Right lobe of liver (tissue), 6 donors: ENCODE measurements around the gene CFAP52. TPM values are rescaled to one million over a fixed set of nuclear protein-coding genes. Genes with fewer than 3 reads are reported as not detected.

Source experiments
- ATAC-seq, 4 donors: fragments of 200-7000 bp; cut with Tn5 transposase; one replicate each; pipeline ENCODE4 v1.9.1; 2020; ENCODE audit warnings: mild to moderate bottlenecking in 4 of 4, moderate library complexity in 4 of 4
- DNase-seq, 3 donors: peaks; one replicate each; pipeline ENCODE4 v3.0.0-alpha.2; 2020
- H3K27ac ChIP-seq, 3 donors: fragments of 200-600 bp; one replicate each; pipeline ENCODE4 v1.8.0; 2022
- H3K27me3 ChIP-seq, 2 donors: fragments of 200-600 bp; one replicate each; pipeline ENCODE4 v1.8.0; 2022
- H3K36me3 ChIP-seq, 4 donors: fragments of 200-600 bp; sonication (generic) in 1 of 4; one replicate each; pipeline versions ENCODE4 v1.5.1 to v1.8.0; 2017 to 2022; ENCODE audit warnings: control low read depth in 1 of 4
- H3K4me1 ChIP-seq, 4 donors: fragments of 200-600 bp; sonication (generic) in 1 of 4; one replicate each; pipeline versions ENCODE4 v1.5.1 to v1.8.0; 2017 to 2022; ENCODE audit warnings: control low read depth in 1 of 4
- H3K4me3 ChIP-seq, 3 donors: fragments of 200-600 bp; one replicate each; pipeline ENCODE4 v1.8.0; 2022
- H3K9me3 ChIP-seq, 4 donors: fragments of 200-600 bp; sonication (generic) in 1 of 4; one replicate each; pipeline versions ENCODE4 v1.5.1 to v1.8.0; 2017 to 2022; ENCODE audit warnings: control low read depth in 1 of 4
- POLR2A ChIP-seq: fragments of 450-650 bp; IDR thresholded peaks from one replicate; pipeline ENCODE4 v1.6.1; 2017; ENCODE audit warnings: antibody characterized with exemption, mild to moderate bottlenecking
- WGBS: methylation state at CpG from one replicate; pipeline ENCODE4 v1.1.6; 2018; ENCODE audit warnings: low coverage, low lambda C conversion rate; ENCODE audit not compliant: insufficient coverage; ENCODE audit errors: missing lambda C conversion rate; 5-methylcytosine and 5-hydroxymethylcytosine counted together
- intact Hi-C, 2 donors: fragments of 100-400 bp; cut with DNase I; formaldehyde crosslinking; loops; one replicate each; pipeline versions ENCODE4 v1.11.2 to v1.14.1; 2022
- total RNA-seq, 6 experiments: library from RNA; depleted of rRNA in 2 of 6; stranded (reverse); fragments of >200 nt in 2 of 6; fragmentation: NEBNext Ultra II Directional in 3 of 6; extraction: Animal tissue kit (Norgen Biotek cat#: 25700) in 3 of 6; gene quantifications; one replicate each; pipeline versions ENCODE4 v1.1.0 to v1.2.4, GENCODE V29; 2016 to 2023
- TF ChIP-seq, protein P1 (sequence below), 4 donors: fragments of 200-600 bp in 3 of 4; fragments of 450-650 bp in 1 of 4; IDR thresholded peaks; one replicate each; pipeline versions ENCODE4 v1.5.1 to v1.8.0; 2016 to 2022; ENCODE audit warnings: antibody characterized with exemption in 4 of 4, mild to moderate bottlenecking in 2 of 4
- donor health status: DM: no; HTN: yes; CAD: no.
- donor health status: DM: no; HTN: no; CAD: no.
- donor health status: DM: no; HTN: no; CAD: no.
- donor health status: DM: no; HTN: yes; CAD: no.
- donor health status: DM: no; HTN: yes; CAD: no.

Gene CFAP52
- total RNA-seq, 6 experiments from 2014 or later, result not detected

DNA sequence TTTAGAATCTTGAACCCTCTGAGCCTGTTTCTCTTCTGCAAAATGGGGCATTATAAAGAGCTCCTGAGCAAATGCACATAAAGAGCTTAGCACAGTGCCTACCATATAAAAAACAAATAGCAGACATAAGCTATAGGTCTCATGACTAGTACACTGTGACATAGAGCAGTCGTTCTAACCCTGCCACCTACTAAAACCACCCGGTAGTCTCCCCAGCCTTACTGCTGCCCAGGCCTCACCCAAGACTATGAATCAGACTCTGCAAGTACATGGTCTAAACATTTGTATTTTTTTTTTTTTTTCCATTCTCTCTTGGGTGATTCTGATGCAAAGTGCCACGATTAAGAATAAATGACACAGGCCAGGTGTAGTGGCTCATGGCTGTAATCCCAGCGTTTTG is 34.7 kb upstream of the CFAP52 start:
- no peak for DNase-seq
- ATAC-seq, result no peak
- Histone ChIP-seq H3K4me1 (no peaks in the 10 kb centered on the region), H3K27ac (no peak overlapping the region), H3K4me3 (no peak overlapping the region), H3K36me3 (no peaks in the 10 kb centered on the region), H3K27me3 (no peaks in the 10 kb centered on the region), H3K9me3 (no peaks in the 10 kb centered on the region)
- WGBS, result 89% methylated on average over 3 of the region's 4 CpGs
- TF ChIP-seq, protein P1, sequence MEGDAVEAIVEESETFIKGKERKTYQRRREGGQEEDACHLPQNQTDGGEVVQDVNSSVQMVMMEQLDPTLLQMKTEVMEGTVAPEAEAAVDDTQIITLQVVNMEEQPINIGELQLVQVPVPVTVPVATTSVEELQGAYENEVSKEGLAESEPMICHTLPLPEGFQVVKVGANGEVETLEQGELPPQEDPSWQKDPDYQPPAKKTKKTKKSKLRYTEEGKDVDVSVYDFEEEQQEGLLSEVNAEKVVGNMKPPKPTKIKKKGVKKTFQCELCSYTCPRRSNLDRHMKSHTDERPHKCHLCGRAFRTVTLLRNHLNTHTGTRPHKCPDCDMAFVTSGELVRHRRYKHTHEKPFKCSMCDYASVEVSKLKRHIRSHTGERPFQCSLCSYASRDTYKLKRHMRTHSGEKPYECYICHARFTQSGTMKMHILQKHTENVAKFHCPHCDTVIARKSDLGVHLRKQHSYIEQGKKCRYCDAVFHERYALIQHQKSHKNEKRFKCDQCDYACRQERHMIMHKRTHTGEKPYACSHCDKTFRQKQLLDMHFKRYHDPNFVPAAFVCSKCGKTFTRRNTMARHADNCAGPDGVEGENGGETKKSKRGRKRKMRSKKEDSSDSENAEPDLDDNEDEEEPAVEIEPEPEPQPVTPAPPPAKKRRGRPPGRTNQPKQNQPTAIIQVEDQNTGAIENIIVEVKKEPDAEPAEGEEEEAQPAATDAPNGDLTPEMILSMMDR (IDR thresholded peaks at IDR 0.05), result no peak
- TF ChIP-seq POLR2A, result no peak
- intact Hi-C loops, result no loop called here

DNA sequence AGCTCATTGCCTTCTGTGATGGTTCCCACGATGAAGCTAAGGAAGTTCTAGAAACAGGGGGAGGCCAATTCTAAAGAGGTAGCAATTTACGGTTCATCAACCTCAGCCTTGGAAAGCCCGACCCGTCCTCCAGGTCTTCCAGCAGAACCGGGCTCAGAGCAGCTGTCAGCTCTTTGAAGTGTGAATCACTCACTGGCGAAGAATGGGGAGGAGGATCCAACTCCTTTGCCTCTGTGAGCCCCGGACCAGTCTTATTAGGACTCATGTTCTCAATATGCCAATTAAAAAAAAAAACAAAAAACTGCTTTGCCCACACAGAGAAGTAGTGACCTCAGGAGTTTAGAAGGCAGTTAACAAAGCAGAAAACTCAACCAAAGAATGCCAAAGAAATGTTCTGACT is 32.2 kb upstream of the CFAP52 start:
- Histone ChIP-seq H3K9me3 (no peaks in the 10 kb centered on the region), H3K27ac (no peak overlapping the region), H3K27me3 (no peaks in the 10 kb centered on the region), H3K4me3 (no peak overlapping the region), H3K4me1 (no peaks in the 10 kb centered on the region), H3K36me3 (no peaks in the 10 kb centered on the region)
- 95% methylated on average over 7 of the region's 7 CpGs for WGBS
- no peak for DNase-seq
- intact Hi-C loops, result no loop called here
- no peak for ATAC-seq
- no peak for TF ChIP-seq POLR2A
- TF ChIP-seq, protein P1 (IDR thresholded peaks at IDR 0.05), result no peak

DNA sequence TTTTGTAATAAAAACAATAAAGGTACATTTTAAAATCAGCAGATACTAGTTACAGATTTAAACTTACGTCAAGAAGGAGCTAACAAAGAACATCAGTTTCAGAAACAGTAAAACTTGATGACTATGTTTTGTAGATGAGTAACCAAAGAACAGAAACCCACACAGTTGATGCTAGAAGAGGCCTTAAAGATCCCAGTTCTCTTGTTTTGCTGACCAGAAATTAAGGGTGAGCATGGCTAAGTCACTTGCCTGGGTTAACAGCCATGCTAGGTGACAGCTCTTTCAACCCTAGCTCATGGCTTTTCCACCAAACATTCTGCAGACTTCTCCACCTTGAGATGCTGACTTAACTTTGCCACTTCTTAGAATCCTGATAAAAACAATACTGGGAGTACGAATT is 27.2 kb upstream of the CFAP52 start:
- no peak for DNase-seq
- ATAC-seq, result no peak
- Histone ChIP-seq H3K27ac (no peak overlapping the region), H3K9me3 (no peaks in the 10 kb centered on the region), H3K4me1 (no peaks in the 10 kb centered on the region), H3K27me3 (no peaks in the 10 kb centered on the region), H3K36me3 (peaks cover 0 to 3% (median 0%) of the 10 kb centered on the region in 4 donors), H3K4me3 (no peak overlapping the region)
- TF ChIP-seq, protein P1 (IDR thresholded peaks at IDR 0.05), result no peak
- no peak for TF ChIP-seq POLR2A
- intact Hi-C loops, result no loop called here
- 93% methylated on average over 2 of the region's 2 CpGs for WGBS

DNA sequence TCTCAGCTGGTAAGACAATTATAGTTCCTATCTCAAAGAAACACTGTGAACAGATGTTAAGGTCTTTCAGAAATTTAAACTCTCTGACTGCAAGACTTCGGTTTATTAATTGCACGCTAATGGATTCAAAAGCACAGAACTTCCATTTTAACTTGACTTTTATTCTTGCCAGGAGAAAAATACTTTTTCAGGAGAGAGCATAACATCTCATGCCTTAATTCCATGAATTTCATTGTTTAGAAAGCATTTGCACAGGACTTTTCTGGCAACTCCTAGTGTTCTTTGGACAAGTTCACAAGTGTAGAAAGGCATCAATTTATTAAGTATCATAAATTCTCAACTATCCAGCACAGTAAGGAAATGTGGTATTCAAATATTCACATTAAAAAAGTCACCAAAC is 23.3 kb upstream of the CFAP52 start:
- Histone ChIP-seq H3K9me3 (no peaks in the 10 kb centered on the region), H3K4me1 (no peaks in the 10 kb centered on the region), H3K4me3 (no peak overlapping the region), H3K27ac (no peak overlapping the region), H3K36me3 (peaks cover 0 to 3% (median 0%) of the 10 kb centered on the region in 4 donors), H3K27me3 (no peaks in the 10 kb centered on the region)
- WGBS, result 88% methylated on average over 2 of the region's 2 CpGs
- DNase-seq, result no peak
- no peak for TF ChIP-seq POLR2A
- TF ChIP-seq, protein P1 (IDR thresholded peaks at IDR 0.05), result no peak
- intact Hi-C loops, result no loop called here
- no peak for ATAC-seq

DNA sequence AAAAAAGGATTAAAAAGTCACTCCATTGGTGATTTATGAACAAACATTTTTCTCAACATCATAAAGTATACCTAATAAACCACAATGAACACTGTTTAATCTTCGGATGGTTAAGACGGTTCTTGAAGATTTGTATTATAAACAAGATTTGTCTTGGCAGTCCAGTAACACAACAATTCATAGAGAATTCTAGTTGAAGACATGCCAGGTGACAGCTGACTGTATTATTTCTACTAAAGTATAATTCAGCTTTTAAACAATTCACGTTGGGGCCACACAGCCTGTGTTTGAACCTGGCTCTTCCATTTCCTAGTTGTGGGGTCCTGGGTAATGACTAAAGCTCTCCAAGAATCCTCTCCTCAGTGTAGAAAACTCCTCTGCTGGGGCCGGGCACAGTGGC is 22.8 kb upstream of the CFAP52 start:
- H3K27ac ChIP-seq, result no peak overlapping the region
- no peaks in the 10 kb centered on the region for H3K4me1 ChIP-seq
- peaks cover 0 to 3% (median 0%) of the 10 kb centered on the region in 4 donors for H3K36me3 ChIP-seq
- no peaks in the 10 kb centered on the region for H3K27me3 ChIP-seq
- H3K9me3 ChIP-seq, result no peaks in the 10 kb centered on the region
- DNase-seq (no peak), ATAC-seq (no peak)
- WGBS, result 85% methylated on average over 4 of the region's 4 CpGs
- intact Hi-C loops, result no loop called here
- H3K4me3 ChIP-seq, result no peak overlapping the region
- TF ChIP-seq, protein P1 (IDR thresholded peaks at IDR 0.05), result no peak
- no peak for TF ChIP-seq POLR2A
